Stimulated activated CD4-positive, alpha-beta T cell treated with anti-CD3 and anti-CD28 coated beads, Interleukin-2, amount 100 ng/mL, for 4 hours (primary cell): Measurements from ENCODE around the gene TMEM95.
"Not testable (repeated sequence)": the region's sequence is repeated elsewhere in the genome, so short reads cannot be mapped to it uniquely, and the experiment has no call there.

Experiments
- DNase-seq: peaks from one replicate; pipeline ENCODE4 v3.0.0-alpha.2; 2020; ENCODE audit warnings: low read depth

Gene TMEM95

DNA sequence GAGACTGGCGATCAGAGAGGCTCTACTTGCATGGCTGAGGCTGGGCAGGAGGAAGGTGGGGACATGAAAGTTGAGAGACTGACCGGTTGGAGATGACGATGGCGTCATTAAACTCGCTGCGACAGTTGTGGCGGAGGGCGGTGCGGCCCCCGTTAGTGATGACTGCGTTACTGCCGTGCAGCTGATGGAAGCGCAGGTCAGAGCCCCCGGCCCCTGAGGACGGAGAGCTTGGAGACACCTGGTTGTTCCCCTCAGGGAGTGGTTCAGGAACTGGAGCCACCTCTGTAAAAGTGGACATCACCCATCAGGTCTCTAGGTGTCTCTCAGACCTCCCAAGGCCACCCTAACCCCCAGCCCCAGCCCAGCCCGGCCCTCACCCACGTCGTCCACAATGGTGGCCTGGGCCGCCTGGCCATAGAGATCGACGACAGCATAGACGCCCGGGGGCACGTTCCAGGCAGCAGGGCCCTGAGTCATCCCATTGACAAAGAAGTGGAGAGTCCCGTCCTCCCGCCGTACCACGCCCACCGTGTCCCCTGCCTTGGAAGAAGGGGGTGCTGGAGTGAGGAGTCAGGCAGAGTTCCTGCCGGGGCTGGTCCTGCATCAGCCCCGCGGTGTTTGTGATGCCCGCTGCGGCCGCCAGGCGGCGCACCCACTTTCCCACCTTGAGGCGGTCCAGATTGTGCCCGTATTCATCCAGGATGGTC lies 31.1 kb upstream of the TMEM95 start:
- DNase-seq: peak; percentile 50

DNA sequence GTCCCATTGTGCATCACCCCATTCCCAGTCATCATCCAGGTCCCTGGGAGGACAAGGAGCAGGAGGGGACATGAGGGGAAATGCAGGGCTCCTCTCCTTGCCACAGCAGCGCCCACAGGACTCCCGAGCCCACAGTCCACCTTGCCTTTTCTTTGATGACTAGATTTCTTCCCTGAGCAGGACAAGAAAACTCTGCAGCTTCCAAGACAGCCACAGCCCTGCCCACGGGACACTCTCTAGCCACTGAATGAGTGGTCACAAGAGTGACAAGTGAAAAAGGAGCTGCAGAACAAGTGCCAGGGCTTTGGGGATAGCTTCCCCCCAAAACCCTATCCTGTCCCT lies 30.5 kb upstream of the TMEM95 start:
- no peak for DNase-seq

DNA sequence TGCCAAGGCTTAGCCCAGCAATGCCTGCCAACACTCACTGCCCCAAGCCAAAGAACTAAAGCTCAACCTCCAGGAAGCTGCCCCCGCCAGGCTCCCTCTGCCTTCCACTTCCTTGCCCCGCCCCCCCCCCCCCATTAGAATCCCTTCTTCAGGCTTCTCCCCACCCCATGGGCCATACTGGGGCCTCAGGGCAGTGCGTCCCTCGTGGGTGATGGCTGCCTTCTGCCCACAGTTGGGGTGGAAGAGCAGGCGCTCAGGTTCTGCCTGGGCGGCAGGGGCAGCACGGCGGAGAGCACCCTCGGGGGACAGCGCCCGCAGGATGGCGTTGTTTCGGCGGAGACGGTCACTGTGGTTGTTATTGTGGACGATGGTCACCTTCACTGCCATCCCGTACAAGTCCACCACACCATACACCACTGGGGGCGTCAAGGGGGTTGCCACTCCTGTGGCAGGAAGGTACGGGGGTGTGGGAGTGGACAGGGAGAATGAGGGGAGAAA lies 29.9 kb upstream of the TMEM95 start:
- no peak for DNase-seq

DNA sequence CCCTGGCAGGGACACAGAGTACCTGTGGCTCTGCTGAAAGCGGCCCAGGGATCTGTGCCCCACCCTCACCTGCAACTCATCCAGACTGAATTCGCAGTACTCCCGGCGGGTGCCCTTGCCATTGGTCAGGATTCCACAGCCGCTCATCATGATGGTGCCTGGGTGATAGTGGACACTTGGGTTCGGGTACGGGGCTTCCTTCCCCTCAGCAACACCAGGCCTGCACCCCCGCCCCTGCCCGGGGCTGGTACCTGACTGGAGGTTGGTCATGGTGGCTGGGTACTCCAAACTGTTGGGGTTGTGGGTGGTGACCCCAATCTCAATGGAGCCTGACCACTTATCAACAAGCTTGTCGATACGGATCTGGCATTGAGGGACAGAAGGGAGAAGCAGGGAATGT lies 28.8 kb upstream of the TMEM95 start:
- no peak for DNase-seq

DNA sequence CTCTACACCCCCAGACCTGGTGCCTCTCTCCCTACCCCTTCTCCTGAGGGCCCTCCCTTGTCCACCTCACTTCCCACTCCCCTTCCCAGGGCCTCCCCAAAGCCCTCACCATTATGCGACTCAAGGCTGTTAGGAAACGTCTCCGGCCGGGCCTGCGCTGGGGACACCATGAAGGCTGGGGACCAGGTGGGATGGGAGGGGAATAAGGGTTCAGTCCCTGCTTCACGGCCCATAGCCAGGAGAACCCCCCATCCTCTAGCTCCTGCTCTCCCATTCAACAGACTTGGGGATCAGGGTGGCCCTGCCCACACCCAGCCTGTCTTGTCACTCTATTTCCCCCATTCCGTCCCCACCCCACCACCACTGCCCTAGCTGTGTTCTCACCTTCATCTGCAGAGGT lies 27.9 kb upstream of the TMEM95 start:
- no peak for DNase-seq

DNA sequence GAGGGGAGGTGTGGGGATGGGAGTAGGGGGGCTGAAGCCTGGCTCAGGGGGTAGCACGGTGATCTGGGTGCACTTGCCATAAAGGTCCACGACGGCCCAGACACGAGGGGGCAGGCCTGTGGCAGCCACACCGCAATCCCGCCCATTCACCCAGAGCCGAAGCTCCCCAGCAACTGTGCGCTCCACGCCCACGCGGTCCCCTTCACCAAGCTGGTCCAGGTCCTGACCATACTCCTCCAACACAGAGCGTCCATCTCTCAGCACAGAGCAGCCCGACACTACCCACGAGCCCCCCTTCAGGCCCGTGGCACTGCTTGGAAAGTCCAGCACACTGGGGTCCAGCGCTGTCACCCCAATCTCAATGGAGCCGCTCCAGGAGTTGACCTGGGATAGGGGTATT lies 27.5 kb upstream of the TMEM95 start:
- DNase-seq: no peak

DNA sequence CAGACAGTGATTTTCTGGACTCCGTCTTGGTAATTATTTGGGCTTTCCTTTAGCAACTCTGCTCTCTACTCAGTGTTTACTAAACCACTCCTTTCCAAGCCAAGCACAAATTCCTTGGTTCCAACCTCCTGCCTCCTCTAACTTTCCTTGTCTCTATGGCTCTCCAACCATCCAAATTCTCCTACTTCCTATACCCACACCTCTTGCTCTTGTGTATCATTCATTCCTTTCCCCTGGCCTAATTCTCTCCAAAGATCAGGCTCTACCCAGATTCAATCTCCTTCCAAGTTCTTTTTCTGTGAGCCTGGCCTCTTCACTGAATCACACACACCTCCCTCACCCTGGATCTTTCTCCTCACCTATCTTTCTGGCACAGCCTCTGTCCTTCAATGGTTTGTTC lies 26.9 kb upstream of the TMEM95 start:
- no peak for DNase-seq

DNA sequence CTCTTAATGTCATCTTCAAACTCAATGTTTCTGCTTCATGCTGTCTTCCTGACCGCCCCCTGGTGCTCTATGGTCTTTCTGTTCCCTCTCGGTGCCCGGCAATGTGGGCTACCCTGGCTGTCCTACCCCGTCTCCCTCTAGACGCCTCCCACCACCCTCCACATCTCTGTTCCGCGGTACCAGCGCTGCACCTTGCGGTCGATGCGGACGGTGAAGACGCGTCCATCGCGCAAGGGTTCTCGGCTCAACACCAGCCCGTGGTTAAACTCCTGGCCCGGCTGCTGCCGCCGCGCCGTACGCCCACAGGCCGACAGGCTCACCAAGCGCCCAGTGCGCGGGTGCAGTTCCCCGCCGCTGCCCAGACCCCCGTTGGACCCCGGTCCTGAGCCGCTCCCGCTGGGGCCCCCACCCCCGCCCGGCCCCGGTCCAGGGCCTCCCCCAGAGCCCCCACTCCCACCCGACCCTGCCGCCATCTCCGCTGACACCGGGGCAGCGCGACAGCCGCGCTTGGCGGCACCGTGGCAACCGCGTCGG lies 26.0 kb upstream of the TMEM95 start, which contains the start of gene NEURL4:
NEURL4 (minus strand) TSS at position 496 of the 534 bp plus-strand sequence; CDS start at position 473, 23 bp downstream.
- no peak for DNase-seq

DNA sequence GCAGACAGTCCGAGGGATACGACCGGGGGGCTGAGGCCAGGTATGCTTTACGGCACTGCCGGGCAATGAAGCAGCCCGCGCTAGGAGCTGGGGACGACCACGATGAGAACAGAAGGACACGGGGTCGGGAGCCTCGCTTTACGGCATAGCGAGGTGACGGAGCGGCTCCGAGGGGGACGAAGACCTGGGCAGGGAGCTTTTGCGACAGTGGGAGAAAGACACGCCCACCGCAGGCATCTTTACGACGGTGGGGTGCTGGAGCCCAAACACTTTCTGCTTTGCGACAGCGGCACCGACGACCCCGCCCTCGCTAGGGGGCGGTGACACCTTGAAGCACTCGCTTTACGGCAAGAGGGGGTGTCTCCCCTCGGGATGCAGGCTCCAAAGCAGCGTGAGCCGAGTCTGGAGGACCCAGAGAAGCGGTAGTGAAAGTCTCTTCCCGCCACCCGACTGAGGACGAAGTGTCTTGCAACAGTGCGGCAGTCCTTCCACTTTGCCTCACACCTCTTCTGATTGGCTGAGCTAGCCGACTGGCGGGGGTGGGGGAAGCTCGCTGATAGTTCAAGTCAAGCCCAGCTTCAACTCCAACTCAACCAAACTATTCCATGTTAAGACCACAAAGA lies 25.5 kb upstream of the TMEM95 start:
- DNase-seq: peak; percentile 93

DNA sequence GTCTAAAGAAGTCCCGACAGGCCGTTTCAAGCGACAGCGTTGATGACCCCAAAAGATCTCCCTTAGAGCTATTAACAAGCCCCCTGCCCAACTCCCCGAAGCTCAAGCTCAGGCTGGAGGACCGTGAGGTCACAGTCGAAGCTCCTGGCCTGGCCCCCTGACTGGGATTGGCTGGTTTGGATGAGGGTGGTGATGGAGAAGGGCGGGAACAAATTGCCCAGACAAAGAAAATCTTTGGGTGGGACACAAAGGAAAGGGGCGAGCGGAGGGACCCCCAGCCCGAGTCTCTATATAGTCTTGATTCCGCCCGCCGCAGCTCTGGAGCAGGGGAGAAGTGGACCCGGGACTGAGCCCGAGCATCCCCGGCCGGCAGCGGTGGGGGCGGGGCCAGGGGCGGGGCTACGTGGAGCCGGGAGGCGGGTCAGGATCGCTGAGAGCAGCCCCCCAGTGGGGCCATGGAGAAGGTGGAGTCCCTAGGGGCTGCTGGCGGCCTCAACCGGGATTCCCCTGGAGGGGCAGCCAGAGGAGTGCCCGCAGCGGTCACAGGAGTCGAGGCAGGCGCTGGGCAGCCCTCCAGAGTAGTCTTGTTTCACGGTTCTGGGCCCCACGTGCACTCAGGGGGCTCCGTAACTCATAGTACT lies 24.8 kb upstream of the TMEM95 start:
- DNase-seq: peak; percentile 57

DNA sequence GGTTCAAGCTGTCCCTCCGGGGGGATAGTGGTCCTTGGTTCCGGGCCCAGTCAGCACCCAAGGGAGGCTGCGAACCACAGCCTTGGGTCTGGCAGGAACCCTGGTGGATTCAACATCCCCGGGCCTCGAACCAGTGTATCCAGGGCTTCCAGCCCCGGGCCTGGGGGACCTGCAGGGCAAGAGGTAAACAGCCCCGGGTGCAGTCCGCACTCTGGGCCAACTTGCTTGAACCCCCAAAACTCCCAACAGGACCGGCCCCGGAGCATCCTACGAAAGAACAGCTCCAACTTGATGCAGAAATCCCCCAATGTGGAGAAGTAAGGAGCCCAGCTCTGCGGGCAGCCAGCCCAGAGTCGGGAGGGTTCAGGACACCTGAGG lies 24.3 kb upstream of the TMEM95 start:
- no peak for DNase-seq

DNA sequence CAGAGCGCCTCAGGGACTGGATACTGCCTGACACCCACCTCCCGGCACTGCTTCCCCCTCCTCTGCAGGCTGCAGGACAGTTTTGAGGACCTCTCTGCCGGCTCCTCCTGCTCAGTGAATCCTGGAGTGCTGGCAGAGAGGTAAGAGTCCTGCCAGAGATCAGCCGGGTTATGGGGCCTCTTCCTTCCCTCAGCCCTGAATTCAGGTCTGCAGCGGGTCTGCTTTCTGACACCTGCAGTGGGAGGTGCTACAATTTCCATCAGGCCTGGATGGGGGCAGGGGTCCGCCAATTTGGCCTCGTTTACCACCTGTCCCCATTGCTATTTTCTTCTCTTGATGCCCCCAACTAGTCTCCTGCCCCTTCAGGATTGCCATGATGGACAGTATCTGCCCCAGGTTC lies 22.8 kb upstream of the TMEM95 start:
- DNase-seq: no peak

DNA sequence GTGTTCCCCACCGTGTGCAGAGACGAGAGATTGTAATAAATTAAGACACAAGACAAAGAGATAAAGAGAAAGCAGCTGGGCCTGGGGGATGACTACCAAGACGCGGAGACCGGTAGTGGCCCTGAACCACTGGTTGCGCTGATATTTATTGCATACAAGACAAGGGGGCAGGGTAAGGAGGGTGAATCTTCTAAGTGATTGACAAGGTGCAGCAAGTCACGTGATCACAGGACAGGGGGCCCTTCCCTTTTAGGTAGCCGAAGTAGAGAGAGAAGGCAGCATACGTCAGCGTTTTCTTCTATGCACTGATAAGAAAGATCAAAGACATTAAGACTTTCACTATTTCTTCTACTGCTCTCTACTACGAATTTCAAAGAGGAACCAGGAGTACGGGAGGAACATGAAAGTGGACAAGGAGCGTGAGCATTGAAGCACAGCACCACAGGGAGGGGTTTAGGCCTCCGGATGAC lies 22.3 kb upstream of the TMEM95 start:
- DNase-seq: not testable (repeated sequence)

DNA sequence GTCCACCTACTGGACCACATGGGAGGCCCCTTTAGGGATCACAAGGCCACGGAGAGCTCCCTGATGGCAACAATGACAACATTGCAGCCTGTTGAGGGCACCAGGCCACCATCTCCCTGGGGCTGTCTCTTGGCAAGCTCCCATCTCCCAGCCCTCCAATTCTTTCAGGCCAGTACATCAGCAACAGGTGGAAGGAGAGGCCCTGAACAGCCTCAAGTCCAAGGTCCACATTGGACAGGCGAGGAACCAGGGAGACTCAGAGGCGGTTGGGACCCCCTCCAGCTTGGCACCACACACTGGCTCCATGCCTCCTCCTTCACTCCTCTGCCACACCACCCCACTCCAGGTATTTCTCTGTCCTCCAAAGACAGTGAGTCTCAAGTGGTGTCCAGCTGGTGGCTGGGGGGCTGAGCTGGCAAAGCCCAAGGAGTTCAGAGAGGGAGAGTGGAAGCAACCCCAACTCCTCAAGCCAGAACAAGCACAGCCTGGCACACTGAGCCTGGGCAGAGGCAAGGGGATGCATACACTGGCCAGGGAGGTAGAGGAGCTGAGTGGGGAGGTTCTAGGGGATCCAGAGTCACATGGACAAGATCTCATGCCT lies 19.9 kb upstream of the TMEM95 start:
- no peak for DNase-seq

DNA sequence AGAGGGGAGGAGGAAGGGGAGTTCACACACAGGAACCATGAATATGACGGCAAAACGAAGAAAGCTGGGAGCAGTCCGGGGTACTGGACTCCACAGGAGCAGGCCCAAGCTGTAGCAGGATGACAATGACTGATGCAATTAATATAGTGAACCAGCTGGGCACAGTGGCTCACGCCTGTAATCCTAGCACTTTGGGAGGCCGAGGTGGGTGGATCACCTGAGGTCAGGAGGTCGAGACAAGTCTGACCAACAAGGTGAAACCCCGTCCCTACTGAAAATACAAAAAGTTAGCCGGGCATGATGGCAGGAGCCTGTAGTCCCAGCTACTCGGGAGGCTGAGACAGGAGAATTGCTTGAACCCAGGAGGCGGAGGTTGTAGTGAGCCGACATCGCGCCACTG lies 19.2 kb upstream of the TMEM95 start:
- not testable (repeated sequence) for DNase-seq

DNA sequence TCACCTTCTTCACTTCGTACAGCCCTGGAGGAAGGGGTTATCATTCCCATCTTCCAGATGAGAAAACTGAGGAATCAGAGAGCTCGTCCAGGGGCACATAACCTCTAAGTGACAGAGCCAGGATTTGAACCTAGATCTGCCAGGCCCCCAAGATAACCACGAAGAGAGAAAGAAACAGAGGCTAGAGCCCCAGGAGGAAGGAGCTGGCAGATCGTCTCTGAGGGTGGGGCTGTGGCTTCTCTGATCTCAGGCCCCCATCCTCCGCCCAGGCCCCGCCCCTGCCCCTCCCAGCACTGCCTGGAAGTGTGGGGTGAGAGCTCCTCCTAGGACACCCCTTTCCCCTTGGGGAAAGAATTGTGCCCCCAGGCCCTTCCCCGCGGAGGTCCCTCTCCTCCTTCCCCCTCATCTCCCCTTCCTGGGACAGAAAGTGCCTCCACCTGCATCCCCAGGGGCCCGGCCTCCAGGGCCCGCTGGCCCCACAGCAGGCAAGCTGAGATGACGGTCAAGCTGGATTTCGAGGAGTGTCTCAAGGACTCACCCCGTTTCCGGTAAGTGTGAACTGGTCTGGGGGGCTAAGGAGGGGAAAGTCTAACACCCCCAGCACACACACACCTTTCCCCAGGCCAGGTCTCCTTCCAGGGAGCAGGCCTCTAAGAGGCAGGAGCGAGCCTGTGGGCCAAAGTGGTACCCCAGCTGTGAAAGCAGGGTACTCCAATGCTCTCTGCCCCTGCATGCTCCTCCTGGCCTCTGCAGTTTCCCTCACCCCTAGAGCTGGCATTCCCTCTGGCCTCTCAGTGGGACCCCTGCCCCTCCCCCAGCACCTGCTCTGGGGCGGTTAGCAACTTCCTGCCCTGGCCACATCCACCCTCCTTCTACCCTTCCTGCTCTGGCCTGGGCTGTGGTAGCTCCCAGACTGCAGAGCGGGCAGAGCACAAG lies 18.4 kb upstream of the TMEM95 start, which contains the start of gene ACAP1:
ACAP1 (plus strand) TSS at position 290 of the 936 bp plus-strand sequence; CDS start at position 496, 206 bp downstream.
- peak; percentile 71 for DNase-seq

DNA sequence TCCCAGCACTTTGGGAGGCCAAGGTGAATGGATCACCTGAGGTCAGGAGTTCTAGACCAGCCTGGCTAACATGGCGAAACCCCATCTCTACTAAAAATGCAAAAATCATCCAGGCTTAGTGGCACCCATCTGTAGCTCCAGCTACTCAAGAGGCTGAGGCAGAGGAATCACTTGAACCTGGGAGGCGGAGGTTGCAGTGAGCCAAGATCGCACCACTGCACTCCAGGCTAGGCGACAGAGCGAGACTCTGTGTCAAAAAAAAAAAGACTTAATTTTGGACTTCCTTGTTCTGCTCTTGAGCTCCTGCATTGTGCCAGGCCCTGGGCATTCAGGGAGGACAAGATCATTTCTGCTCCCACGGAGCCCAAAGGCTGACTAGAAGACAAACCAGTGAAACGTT lies 17.4 kb upstream of the TMEM95 start:
- not testable (repeated sequence) for DNase-seq

DNA sequence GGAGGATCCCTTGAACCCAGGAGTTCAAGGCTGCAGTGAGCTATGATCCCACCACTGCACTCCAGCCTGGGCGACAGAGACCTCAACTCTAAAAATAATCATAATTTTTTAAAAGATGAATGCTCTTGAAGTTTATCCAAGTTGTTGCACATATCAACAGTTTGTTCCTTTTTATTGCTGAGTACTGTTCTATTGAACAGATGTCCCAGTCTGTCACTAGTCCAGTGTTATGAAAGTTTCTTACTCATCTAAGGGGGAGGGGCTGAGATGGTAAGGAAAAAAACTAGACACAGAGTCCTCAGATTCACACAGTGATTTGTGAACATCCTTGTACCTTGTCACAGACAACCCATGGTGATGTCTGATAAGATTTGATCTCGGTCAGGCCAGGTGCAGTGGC lies 14.8 kb upstream of the TMEM95 start:
- no peak for DNase-seq

DNA sequence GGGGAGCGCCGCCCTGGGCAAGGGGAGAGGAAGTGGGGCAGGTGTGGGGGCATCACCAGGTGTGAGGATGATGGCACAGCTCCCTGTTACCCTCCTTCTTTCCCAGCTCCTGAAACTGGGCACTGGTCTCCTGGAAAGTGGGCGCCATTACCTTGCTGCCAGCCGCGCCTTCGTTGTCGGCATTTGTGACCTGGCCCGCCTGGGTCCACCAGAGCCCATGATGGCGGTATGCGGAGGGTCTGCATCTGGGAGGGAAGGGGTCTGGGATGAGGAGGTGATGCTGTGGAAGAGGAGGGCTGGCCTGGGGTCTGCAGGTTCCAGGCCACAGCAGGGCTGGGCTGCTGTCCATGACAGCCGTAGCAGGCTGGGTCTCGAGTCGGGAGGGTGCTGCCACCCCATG lies 13.1 kb upstream of the TMEM95 start:
- no peak for DNase-seq

DNA sequence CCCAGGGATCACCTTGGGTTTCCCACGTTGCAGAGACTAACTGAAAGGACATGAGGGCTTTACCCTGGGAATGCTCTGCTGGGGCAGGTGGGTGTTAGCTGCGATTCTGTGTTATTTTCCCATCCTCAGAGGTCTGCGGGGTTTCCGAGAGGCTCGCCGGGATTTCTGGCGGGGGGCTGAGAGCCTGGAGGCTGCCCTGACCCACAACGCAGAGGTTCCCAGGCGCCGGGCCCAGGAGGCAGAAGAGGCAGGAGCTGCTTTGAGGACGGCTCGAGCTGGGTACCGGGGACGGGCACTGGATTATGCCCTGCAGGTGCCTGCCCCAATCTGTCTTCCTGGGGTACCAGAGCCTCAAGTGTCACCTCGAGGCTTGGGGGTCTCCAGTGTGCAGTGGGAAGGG lies 11.7 kb upstream of the TMEM95 start:
- DNase-seq: no peak
